PC-9 (cell line): Measurements from ENCODE around the gene PCDH9. TPM values are rescaled to one million over a fixed set of nuclear protein-coding genes. Genes with fewer than 3 reads are reported as not detected.

Experiments used
- BruUV-seq: library from RNA; stranded (reverse); fragments of 400-500 nt; replicated peaks from 2 replicates; lab custom pipeline; 2021; lab: Mats Ljungman, UMichigan
- CTCF ChIA-PET: fragments of 300-600 bp; sonication (Branson Sonifier 250); formaldehyde crosslinking; loops from one replicate; lab custom pipeline; 2022; ENCODE audit warnings: antibody characterized with exemption; lab: Charles Lee
- POLR2A ChIA-PET: fragments of 300-600 bp; sonication (Branson Sonifier 250); formaldehyde crosslinking; loops from one replicate; lab custom pipeline; 2022; ENCODE audit warnings: antibody characterized with exemption; ENCODE audit not compliant: unreplicated experiment; lab: Charles Lee
- DNase-seq, 2 experiments: peaks; one replicate each; pipeline versions ENCODE4 v3.0.0 to v3.0.0-alpha.2; 2015 to 2022; ENCODE audit warnings: mixed read lengths in 1 of 2
- H2AFZ ChIP-seq: fragments of 200-600 bp; sonication (generic); 2 replicates; pipeline ENCODE4 v1.8.1; 2017; ENCODE audit warnings: antibody characterized with exemption
- H3F3A ChIP-seq: fragments of 200-600 bp; sonication (generic); 2 replicates; pipeline ENCODE4 v1.8.1; 2017; ENCODE audit warnings: antibody characterized with exemption, mild to moderate bottlenecking, low read depth; ENCODE audit not compliant: insufficient read depth
- H3K27ac ChIP-seq: fragments of 200-600 bp; sonication (generic); 2 replicates; pipeline ENCODE4 v1.6.1; 2016; ENCODE audit warnings: mixed run types
- H3K27me3 ChIP-seq: fragments of 200-600 bp; sonication (generic); 2 replicates; pipeline ENCODE4 v1.6.1; 2016; ENCODE audit warnings: low read depth, mixed run types; ENCODE audit not compliant: insufficient read depth
- H3K36me3 ChIP-seq: fragments of 200-600 bp; sonication (generic); 2 replicates; pipeline ENCODE4 v1.6.1; 2016; ENCODE audit warnings: low read depth, mixed run types
- H3K4me1 ChIP-seq: fragments of 200-600 bp; sonication (generic); replicated peaks from 2 replicates; pipeline ENCODE4 v1.6.1; 2016; ENCODE audit warnings: mixed run types; ENCODE audit not compliant: insufficient read depth
- H3K4me2 ChIP-seq: fragments of 200-600 bp; sonication (generic); 2 replicates; pipeline ENCODE4 v1.6.1; 2017; ENCODE audit warnings: mixed run types
- H3K4me3 ChIP-seq: fragments of 200-600 bp; sonication (generic); 2 replicates; pipeline ENCODE4 v1.6.1; 2016; ENCODE audit warnings: mixed run types
- H3K79me2 ChIP-seq: fragments of 200-600 bp; sonication (generic); 2 replicates; pipeline ENCODE4 v1.6.1; 2017; ENCODE audit warnings: low read depth, mixed run types
- H3K9me2 ChIP-seq: fragments of 200-600 bp; sonication (generic); 2 replicates; pipeline ENCODE4 v1.8.1; 2017; ENCODE audit warnings: mild to moderate bottlenecking; ENCODE audit not compliant: insufficient read depth
- H3K9me3 ChIP-seq: fragments of 200-600 bp; sonication (generic); 2 replicates; pipeline ENCODE4 v1.8.1; 2016; ENCODE audit warnings: low read depth; ENCODE audit not compliant: insufficient read depth
- H4K20me1 ChIP-seq: fragments of 200-600 bp; sonication (generic); 2 replicates; pipeline ENCODE4 v1.8.1; 2017; ENCODE audit not compliant: insufficient read depth
- EZH2 ChIP-seq: fragments of 200-600 bp; sonication (generic); IDR thresholded peaks from 2 replicates; pipeline ENCODE4 v1.8.0; 2017; ENCODE audit warnings: antibody characterized with exemption, low read depth
- intact Hi-C: fragments of 100-400 bp; cut with micrococcal nuclease; formaldehyde crosslinking; loops from one replicate; pipeline ENCODE4 v1.10.0; 2022; ENCODE audit not compliant: unreplicated experiment
- total RNA-seq: library from RNA; stranded (reverse); gene quantifications from 2 replicates; pipeline ENCODE4 v1.2.3, GENCODE V29; 2021
- TF ChIP-seq, protein P1 (sequence below): fragments of 200-600 bp; sonication (generic); conservative IDR thresholded peaks from 2 replicates; pipeline ENCODE4 v1.6.1; 2017; ENCODE audit warnings: mixed run types, antibody characterized with exemption, mild to moderate bottlenecking, moderate library complexity

PCDH9 gene
- total RNA-seq, 1 experiment from 2014 or later, result 0.37 TPM

- no peak for DNase-seq
- Histone ChIP-seq H3K9me3 (peaks cover 4% of the 10 kb centered on the region; the same call in 1 of the 2 replicates), H4K20me1 (no peaks in the 10 kb centered on the region), H3K27me3 (no peaks in the 10 kb centered on the region), H3K27ac (no peak overlapping the region), H3K4me1 (no peaks in the 10 kb centered on the region), H3K4me3 (no peak overlapping the region), H3K79me2 (no peaks in the 10 kb centered on the region), H3K9me2 (no peaks in the 10 kb centered on the region), H2AFZ (no peak overlapping the region), H3K4me2 (no peak overlapping the region), H3K36me3 (no peaks in the 10 kb centered on the region), H3F3A (no peaks in the 10 kb centered on the region)
- BruUV-seq, result no TSS peak
- intact Hi-C loops, result no loop called here
- POLR2A ChIA-PET, result no interaction called here
- no peak for TF ChIP-seq EZH2
- TF ChIP-seq, protein P1, sequence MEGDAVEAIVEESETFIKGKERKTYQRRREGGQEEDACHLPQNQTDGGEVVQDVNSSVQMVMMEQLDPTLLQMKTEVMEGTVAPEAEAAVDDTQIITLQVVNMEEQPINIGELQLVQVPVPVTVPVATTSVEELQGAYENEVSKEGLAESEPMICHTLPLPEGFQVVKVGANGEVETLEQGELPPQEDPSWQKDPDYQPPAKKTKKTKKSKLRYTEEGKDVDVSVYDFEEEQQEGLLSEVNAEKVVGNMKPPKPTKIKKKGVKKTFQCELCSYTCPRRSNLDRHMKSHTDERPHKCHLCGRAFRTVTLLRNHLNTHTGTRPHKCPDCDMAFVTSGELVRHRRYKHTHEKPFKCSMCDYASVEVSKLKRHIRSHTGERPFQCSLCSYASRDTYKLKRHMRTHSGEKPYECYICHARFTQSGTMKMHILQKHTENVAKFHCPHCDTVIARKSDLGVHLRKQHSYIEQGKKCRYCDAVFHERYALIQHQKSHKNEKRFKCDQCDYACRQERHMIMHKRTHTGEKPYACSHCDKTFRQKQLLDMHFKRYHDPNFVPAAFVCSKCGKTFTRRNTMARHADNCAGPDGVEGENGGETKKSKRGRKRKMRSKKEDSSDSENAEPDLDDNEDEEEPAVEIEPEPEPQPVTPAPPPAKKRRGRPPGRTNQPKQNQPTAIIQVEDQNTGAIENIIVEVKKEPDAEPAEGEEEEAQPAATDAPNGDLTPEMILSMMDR, result no peak
- CTCF ChIA-PET, result no interaction called here
These were observed 73.4 kb downstream of the PCDH9 start for GRCh38 chr13:67156723-67157060.

GRCh38 chr13:67155898-67156722 lies 74.0 kb downstream of the PCDH9 start:
- intact Hi-C loops, result no loop called here
- Histone ChIP-seq H4K20me1 (no peaks in the 10 kb centered on the region), H3K9me2 (no peaks in the 10 kb centered on the region), H3K4me3 (no peak overlapping the region), H3K27me3 (no peaks in the 10 kb centered on the region), H3K4me2 (no peak overlapping the region), H3K36me3 (no peaks in the 10 kb centered on the region), H3K9me3 (peaks cover 4% of the 10 kb centered on the region; the same call in 1 of the 2 replicates), H3K4me1 (no peaks in the 10 kb centered on the region), H3F3A (no peaks in the 10 kb centered on the region), H3K27ac (no peak overlapping the region), H3K79me2 (no peaks in the 10 kb centered on the region), H2AFZ (no peak overlapping the region)
- ChIA-PET CTCF (no interaction called here), POLR2A (no interaction called here)
- no peak for DNase-seq
- no peak for TF ChIP-seq EZH2
- TF ChIP-seq, protein P1, result no peak
- BruUV-seq, result no TSS peak

- Histone ChIP-seq H4K20me1 (no peaks in the 10 kb centered on the region), H3K9me3 (no peaks in the 10 kb centered on the region), H3K36me3 (no peaks in the 10 kb centered on the region), H3K9me2 (no peaks in the 10 kb centered on the region), H3K27me3 (no peaks in the 10 kb centered on the region), H3K4me2 (no peak overlapping the region), H3K27ac (no peak overlapping the region), H3K4me1 (no peaks in the 10 kb centered on the region), H3K79me2 (no peaks in the 10 kb centered on the region), H3K4me3 (no peak overlapping the region), H2AFZ (no peak overlapping the region), H3F3A (no peaks in the 10 kb centered on the region)
- intact Hi-C loops, result no loop called here
- CTCF ChIA-PET, result no interaction called here
- POLR2A ChIA-PET, result no interaction called here
- no peak for DNase-seq
- no peak for TF ChIP-seq EZH2
- TF ChIP-seq, protein P1, result no peak
- BruUV-seq, result no TSS peak
These were observed 78.1 kb downstream of the PCDH9 start for GRCh38 chr13:67152085-67152484.
